Stimulated activated CD4-positive, alpha-beta T cell treated with anti-CD3 and anti-CD28 coated beads, Interleukin-12 subunit alpha, Interleukin-12 subunit beta, amount 100 ng/mL, for 48 hours (primary cell): Measurements from ENCODE around the gene CHORDC1.

Experiments
- DNase-seq, 3 donors: peaks; one replicate each; pipeline ENCODE4 v3.0.0-alpha.2; 2020; ENCODE audit warnings: low read depth in 2 of 3, low spot score in 1 of 3

CHORDC1 gene

GRCh38 chr11:90222459-90223247 lies at the start of gene CHORDC1:
CHORDC1 (minus strand) TSS chr11:90223049; CDS start chr11:90222954, 95 bp downstream.
- peak; percentile 80 to 91 (median 89) for DNase-seq

GRCh38 chr11:90257158-90257525 lies 34.3 kb upstream of the CHORDC1 start:
- no peak for DNase-seq

- no peak for DNase-seq
These were observed 33.7 kb upstream of the CHORDC1 start for GRCh38 chr11:90256404-90257157.

- DNase-seq = no peak
These were observed 31.2 kb upstream of the CHORDC1 start for GRCh38 chr11:90254065-90254464.

GRCh38 chr11:90252053-90252452 lies 29.2 kb upstream of the CHORDC1 start:
- no peak for DNase-seq

GRCh38 chr11:90251599-90251998 lies 28.8 kb upstream of the CHORDC1 start:
- DNase-seq = no peak

- DNase-seq = peak in 1 of 3 donors; percentile 17
These were observed 28.1 kb upstream of the CHORDC1 start for GRCh38 chr11:90250970-90251369.

GRCh38 chr11:90246468-90246867 lies 23.6 kb upstream of the CHORDC1 start:
- no peak for DNase-seq

GRCh38 chr11:90243534-90243933 lies 20.7 kb upstream of the CHORDC1 start:
- DNase-seq = no peak

GRCh38 chr11:90242894-90243416 lies 20.1 kb upstream of the CHORDC1 start:
- no peak for DNase-seq

GRCh38 chr11:90241414-90241813 lies 18.6 kb upstream of the CHORDC1 start:
- DNase-seq = no peak

GRCh38 chr11:90239967-90240636 lies 17.3 kb upstream of the CHORDC1 start:
- peak in 2 of 3 donors; percentile 38 to 50 for DNase-seq

GRCh38 chr11:90237004-90237403 lies 14.2 kb upstream of the CHORDC1 start:
- no peak for DNase-seq

- no peak for DNase-seq
These were observed 12.7 kb upstream of the CHORDC1 start for GRCh38 chr11:90235526-90235925.

- DNase-seq = no peak
These were observed 12.1 kb upstream of the CHORDC1 start for GRCh38 chr11:90234977-90235376.

GRCh38 chr11:90229791-90230190 lies 6.9 kb upstream of the CHORDC1 start:
- DNase-seq = no peak

GRCh38 chr11:90228056-90228455 lies 5.2 kb upstream of the CHORDC1 start:
- DNase-seq = no peak

GRCh38 chr11:90223248-90223585 lies 368 bp upstream of the CHORDC1 start:
- no peak for DNase-seq

GRCh38 chr11:90221803-90222458 lies 918 bp downstream of the CHORDC1 start:
- DNase-seq = no peak

- no peak for DNase-seq
These were observed 2.5 kb downstream of the CHORDC1 start for GRCh38 chr11:90220391-90220790.

GRCh38 chr11:90219438-90219837 lies 3.4 kb downstream of the CHORDC1 start:
- DNase-seq = no peak
